Activated CD4-positive, CD25-positive, alpha-beta regulatory T cell treated with anti-CD3 and anti-CD28 coated beads, Interleukin-2, amount 50 U/mL, for 16 hours (primary cell): ENCODE measurements around the gene ZBTB20.
"Not testable (repeated sequence)": the region's sequence is repeated elsewhere in the genome, so short reads cannot be mapped to it uniquely, and the experiment has no call there.

Experiments used
- DNase-seq: peaks from one replicate; pipeline ENCODE4 v3.0.0-alpha.2; 2020; ENCODE audit warnings: low read depth, low spot score

The ZBTB20 gene

GRCh38 chr3:115146418-115147328, at the start of gene ZBTB20:
Gene ZBTB20 (minus strand): TSS chr3:115147288.
- DNase-seq: peak; percentile 41

DNA sequence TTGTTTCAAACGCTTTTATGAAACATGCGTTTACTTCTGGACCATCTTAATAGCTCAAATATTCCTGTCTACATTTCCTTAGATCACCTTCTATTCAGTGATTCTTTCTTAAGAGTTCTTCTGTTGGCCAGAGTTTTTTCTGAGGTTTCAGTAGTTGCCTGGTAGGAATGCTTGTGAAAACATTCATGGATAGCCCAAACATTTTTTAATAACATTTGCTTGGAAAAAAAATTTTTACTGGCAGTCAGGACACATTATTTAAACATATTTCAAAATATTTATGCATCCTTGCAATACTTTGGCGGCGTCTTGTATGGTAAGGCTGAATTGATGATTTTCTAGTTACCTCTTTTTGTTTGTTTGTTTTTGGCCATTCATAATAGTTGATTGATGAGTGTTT, 47.4 kb upstream of the ZBTB20 start:
- DNase-seq: no peak

DNA sequence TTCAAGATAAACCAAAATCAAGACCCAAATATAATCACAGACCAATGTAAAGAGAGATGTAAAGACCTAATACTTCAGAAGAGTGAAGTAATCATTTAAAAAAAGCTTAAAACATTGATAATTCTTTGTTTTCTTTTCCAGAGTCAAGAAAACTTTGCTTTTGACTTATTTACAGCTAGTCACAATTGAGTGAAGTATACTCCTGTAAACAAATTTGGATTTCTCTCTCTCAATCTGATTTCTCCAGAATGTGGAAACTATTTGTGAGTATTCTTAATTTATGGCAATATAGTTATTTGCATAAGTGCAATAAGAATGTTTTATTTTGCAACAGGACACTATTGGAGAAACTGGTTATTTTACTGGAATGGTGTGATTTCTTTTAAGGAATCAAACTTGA, 43.7 kb upstream of the ZBTB20 start:
- DNase-seq: no peak

- DNase-seq: no peak
Measured at GRCh38 chr3:115187149-115187757, 40.2 kb upstream of the ZBTB20 start.

DNA sequence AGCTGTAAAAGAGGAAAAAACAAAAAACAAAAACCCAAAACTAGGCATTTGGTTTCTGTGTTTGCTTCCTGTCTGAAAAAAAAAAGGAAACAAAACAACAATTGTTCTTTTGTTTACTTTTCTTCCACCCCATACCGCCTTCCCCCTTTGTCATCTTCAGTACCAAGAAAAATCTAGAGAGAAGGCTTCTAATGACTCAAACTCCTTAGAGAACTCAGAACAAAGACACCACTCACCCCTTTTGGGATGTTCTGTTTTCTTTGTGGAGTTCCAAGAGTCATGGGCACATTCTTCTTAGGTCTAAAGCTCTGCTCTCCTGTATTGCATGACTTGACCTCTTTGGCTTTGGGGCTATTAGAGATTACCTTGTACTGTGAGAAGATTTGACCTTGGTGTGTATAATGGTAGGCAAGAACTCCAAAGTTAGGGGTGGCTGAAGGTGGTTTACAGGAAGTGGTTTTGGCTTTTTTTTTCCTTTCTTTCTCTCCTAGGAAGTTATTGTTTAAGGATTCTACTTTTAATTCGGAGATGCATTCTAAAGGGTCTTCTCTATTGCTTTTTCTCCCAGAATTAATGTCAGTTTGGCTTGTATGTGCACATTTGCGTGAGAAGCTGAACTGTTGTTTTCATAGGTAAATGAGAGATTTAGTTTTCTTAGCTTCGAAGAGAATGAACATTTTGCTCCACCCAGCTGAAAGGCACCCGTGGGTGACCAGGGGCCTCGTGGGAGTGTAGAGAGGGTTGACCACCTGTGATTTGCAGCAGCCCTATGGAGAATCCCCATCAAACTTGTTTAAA, 39.5 kb upstream of the ZBTB20 start:
- DNase-seq: no peak

- not testable (repeated sequence) for DNase-seq
Measured at GRCh38 chr3:115184859-115185572, 37.9 kb upstream of the ZBTB20 start.

GRCh38 chr3:115178930-115179329, 31.8 kb upstream of the ZBTB20 start:
- DNase-seq: not testable (repeated sequence)

DNA sequence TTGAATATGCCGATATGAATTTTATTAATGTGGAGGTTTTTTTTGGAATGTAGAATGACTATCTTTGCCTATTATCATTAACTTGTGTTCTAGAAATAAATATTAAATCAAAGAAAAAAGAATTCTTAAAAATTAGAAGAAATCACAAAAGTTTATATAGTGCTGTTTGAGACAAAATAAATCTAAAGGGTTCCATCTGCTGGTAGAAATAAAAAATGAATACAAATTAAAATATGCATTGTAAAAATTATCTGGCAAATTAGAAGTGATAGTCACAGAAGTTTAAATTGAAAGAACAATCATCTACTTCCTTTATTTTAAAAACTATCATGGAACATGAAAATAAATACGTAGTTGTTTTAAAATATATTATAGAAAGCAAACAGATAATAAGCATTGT, 22.7 kb upstream of the ZBTB20 start:
- no peak for DNase-seq

DNA sequence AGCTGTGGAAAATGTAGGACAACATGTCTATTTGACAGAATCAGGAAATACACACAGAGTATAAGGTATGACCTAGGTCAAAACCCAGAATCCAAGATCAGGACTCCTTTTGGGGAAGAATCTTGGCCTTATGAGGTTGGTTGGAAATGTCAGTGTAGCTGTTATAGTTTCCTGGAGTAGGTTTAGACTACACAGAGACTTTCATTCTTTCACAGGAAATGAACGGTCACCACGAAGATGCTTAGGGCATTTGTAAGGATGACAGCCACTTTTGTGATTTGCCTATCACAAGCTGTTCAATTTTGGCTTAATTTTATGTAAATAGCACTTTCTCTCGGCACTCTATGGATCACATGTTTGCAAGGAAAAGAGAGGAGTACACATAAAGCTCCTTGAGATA, 18.6 kb upstream of the ZBTB20 start:
- no peak for DNase-seq

GRCh38 chr3:115165266-115165665, 18.2 kb upstream of the ZBTB20 start:
- DNase-seq: no peak

DNA sequence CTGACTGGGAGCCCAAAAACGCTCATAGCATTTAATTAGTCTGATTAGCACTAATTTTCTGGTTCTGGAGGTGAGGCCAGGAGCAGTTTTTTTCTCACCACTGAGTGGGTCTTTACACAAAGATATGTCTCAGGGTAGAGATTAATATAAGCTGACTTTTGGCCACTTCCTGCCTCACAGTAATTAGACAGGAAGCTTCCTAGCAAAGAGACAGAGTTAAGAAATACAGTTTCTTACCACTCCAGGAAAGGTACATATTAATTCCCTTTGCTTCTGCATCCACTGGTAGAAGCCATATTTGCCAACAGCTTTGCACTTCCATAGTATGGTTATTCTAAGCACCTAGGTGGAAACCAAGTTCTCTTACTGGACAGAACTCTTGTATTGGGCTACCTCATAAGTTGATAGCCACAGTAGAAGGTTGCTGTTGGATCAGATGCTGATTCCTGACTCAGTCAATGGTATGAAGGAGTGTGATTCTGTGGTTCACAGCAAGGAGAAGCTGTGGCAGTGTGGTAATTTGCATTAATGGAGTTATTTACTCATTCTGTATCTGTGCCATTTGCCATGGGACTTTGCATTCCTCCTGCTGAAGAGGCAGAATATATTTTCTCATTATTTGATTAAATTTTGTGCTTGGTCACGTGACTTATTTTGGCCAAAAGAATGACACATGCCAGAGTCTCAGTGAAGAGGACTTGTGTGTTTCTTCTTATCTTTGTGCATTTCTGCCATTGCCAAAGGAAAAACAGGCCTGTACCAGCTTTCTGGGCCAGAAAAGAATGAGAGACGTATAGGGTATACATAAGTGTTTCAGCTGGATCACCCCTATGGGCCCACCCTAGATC, 17.5 kb upstream of the ZBTB20 start:
- DNase-seq: no peak

GRCh38 chr3:115162759-115163158, 15.7 kb upstream of the ZBTB20 start:
- no peak for DNase-seq

DNA sequence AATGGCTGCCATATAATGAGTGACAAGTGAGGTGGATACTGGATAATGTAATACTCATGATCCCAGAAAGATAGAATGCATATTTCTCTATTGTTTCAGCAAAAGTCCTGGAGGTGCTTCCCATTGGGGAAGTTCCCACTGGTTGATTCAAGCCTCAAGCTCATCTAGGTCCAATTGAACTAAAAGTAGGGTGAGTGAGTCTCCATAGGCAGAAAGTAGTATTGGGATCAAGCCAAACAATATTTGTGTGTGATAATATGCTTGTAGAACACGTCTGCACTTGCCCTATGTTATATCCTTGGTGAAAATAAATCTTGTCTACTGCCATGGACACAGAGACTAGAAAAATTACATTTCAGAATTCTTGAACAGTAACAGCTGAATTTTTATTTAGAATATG, 14.8 kb upstream of the ZBTB20 start:
- DNase-seq: no peak

- no peak for DNase-seq
Measured at GRCh38 chr3:115161168-115161834, 14.2 kb upstream of the ZBTB20 start.

- no peak for DNase-seq
Measured at GRCh38 chr3:115160295-115160694, 13.2 kb upstream of the ZBTB20 start.

DNA sequence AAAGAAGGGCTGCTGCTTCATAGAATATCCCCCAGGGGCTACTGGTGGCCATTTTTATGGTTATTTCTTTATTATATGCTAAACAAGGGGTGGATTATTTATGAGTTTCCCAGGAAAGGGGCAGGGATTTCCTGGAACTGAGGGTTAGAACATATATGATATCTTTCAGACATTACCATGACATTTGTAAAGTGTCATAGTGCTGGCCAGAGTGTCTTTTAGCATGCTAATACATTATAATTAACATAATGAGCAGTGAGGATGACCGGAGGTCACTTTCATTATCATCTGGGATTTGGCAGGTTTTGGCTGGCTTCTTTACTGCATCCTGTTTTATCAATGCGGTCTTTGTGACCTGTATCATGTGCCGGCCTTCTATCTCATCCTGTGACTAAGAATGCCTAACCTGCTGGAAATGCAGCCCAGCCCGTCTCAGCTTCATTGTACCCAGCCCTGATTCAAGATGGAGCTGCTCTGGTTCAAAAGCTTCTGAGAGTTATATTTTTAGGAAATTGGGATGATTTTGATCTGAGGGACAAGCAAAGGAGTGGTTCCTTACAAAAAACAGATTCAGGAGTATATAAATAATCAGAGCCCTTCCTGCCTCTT, 9.1 kb upstream of the ZBTB20 start:
- DNase-seq: no peak

GRCh38 chr3:115154611-115155010, 7.5 kb upstream of the ZBTB20 start:
- no peak for DNase-seq

DNA sequence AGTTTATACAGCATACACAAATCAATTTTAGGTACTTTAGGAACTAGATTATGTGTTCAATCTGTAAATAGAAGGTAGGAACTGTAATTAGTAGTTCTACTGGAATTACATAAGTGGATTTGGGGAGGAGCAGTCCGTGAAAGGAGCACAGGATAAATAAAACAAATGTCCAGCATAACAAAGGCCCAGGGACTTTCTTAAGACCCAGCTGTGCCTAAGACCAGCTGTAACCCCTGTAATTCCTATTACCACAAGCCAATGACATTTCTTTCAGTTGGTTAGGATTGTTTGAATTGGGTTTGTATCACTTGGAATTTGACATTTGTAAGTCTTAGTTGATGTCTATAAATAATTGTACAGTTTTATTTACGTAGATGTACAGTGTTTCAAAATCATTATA, 4.8 kb upstream of the ZBTB20 start:
- no peak for DNase-seq

DNA sequence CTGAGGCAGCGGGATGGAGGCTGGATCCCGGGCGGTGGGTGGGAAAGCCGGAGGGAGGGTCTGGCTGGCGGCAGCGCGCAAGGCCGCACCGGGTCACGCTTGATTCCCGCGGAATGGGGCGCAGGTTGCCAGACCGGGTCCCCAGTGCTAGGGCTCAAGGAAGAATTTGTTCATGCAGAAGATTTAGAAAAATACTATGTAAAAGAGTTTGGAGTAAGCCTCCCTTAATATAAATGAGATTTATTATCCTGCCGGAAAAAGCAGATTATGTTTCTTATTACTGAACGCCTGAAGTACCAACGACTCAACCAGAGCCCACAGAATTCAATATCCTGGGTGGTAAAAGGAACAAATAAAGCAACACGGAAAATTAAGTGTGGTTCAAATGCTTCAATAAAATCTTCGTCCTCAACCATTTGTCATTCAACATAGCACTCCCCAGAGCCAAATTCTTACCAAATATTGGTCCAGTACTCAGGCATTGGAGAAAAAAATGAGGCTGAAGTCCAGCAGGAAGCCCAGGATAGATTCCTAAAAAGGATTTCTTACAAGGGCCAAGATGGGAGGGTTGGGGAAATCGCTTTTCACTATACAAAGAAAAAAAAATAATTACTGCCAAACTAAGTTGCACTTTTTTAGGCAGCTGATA, 1.2 kb upstream of the ZBTB20 start:
- DNase-seq: no peak
